GM12864 (cell line): ENCODE data around the gene KRTAP10-8.

Experiments
- DNase-seq: peaks from one replicate; pipeline ENCODE4 v3.0.0-alpha.2; 2011; ENCODE audit warnings: low read depth
- H3K4me3 ChIP-seq: 2 replicates; pipeline ENCODE4 v1.5.1; 2011; ENCODE audit warnings: mild to moderate bottlenecking, low read depth, low read length, control low read depth
- TF ChIP-seq, protein P1 (sequence below): IDR thresholded peaks from 2 replicates; pipeline ENCODE4 v1.5.1; 2011; ENCODE audit warnings: low read depth, mild to moderate bottlenecking, moderate library complexity, low read length, control low read depth, inconsistent platforms; ENCODE audit errors: missing control alignments

Gene KRTAP10-8, protein sequence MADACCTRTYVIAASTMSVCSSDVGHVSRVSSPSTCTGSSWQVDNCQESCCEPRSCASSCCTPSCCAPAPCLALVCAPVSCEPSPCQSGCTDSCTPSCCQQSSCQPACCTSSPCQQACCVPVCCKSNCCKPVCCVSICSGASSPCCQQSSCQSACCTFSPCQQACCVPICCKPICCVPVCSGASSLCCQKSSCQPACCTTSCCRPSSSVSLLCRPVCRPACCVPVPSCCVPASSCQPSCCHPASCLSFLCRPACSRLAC

DNA sequence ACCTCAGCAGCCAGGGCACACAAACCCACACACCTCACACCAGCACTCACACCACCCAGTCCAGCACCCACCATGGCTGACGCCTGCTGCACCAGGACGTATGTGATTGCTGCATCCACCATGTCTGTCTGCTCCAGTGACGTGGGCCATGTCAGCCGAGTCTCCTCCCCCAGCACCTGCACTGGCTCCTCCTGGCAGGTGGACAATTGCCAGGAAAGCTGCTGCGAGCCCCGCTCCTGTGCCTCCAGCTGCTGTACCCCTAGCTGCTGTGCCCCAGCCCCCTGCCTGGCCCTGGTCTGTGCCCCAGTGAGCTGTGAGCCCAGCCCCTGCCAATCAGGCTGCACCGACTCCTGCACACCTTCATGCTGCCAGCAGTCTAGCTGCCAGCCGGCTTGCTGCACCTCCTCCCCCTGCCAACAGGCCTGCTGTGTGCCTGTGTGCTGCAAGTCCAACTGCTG, at the start of gene KRTAP10-8:
TSS of gene KRTAP10-8 (plus strand) at position 51 of the 458 bp plus-strand sequence. CDS start at position 73, 22 bp downstream.
- no peak within 1 kb of the TSS for H3K4me3 ChIP-seq
- TF ChIP-seq, protein P1, sequence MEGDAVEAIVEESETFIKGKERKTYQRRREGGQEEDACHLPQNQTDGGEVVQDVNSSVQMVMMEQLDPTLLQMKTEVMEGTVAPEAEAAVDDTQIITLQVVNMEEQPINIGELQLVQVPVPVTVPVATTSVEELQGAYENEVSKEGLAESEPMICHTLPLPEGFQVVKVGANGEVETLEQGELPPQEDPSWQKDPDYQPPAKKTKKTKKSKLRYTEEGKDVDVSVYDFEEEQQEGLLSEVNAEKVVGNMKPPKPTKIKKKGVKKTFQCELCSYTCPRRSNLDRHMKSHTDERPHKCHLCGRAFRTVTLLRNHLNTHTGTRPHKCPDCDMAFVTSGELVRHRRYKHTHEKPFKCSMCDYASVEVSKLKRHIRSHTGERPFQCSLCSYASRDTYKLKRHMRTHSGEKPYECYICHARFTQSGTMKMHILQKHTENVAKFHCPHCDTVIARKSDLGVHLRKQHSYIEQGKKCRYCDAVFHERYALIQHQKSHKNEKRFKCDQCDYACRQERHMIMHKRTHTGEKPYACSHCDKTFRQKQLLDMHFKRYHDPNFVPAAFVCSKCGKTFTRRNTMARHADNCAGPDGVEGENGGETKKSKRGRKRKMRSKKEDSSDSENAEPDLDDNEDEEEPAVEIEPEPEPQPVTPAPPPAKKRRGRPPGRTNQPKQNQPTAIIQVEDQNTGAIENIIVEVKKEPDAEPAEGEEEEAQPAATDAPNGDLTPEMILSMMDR = no peak
- DNase-seq = no peak

DNA sequence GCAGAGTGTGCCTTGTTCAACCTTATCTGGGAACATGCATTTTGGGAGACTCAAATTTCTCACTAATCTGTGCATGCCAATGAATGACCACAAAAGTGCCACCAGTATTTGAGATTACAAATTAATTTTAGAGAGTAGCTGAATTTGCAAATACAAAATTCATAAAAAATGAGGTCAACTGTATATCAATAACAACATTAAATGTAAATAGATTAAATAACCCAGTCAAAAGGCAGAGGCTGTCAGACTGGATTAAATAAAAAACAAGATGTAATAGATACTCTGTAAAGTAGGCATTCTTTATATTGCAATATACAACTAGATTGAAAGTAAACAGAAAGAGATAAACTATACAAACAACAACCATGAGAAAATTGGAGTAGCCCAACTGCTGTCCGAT, 47.8 kb upstream of the KRTAP10-8 start:
- no peak for DNase-seq
- TF ChIP-seq, protein P1 = no peak
- H3K4me3 ChIP-seq = no peak overlapping the region

DNA sequence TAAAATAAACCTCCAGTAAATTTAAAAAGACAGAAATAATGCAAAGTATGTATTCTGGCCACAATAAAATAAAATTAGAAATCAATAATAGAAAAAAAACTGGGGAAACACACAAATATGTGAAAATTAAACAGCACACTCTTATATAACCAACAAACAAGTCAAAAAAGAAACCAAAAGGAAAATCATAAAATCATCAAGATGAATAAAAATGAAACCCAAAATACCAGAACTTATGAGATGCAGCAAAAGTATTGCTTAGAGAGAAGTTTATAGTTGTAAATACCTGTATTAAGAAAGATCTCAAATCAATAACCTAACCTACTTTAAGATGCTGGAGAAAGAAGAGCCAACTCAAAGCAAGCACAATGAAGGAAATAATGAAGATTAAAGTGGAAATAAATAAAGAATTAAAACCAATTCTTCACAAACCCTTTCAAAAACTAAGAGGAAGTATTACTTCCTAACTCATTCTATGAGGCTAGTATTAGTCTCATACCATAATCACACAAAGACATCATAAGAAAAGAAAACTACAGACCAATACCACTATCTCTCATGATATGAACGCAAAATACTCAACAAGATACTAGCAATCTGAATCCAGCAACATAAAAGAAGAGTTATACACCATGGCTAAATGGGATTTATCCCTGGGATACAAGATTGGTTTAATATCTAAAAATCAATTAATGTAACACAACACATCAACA, 46.8 kb upstream of the KRTAP10-8 start:
- DNase-seq = no peak
- TF ChIP-seq, protein P1 = no peak
- no peak overlapping the region for H3K4me3 ChIP-seq

DNA sequence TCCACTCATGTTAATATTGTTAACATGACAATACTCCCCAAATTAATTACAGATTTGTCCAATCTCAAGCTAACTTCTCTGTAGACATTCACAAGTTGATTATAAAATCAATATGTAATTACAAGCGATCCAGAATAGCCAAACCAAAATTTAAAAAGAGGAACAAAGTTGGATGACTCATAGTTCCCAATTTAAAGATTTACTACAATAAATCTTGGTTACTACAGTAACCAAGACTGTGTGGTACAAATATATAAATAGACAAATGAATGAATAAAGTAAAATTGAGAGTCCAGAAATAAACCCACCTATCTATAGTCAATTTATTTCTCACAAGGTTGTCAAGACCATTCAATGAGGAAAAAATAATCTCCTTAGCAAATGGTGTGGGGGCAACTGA, 45.5 kb upstream of the KRTAP10-8 start:
- no peak for DNase-seq
- H3K4me3 ChIP-seq = no peak overlapping the region
- TF ChIP-seq, protein P1 = no peak

DNA sequence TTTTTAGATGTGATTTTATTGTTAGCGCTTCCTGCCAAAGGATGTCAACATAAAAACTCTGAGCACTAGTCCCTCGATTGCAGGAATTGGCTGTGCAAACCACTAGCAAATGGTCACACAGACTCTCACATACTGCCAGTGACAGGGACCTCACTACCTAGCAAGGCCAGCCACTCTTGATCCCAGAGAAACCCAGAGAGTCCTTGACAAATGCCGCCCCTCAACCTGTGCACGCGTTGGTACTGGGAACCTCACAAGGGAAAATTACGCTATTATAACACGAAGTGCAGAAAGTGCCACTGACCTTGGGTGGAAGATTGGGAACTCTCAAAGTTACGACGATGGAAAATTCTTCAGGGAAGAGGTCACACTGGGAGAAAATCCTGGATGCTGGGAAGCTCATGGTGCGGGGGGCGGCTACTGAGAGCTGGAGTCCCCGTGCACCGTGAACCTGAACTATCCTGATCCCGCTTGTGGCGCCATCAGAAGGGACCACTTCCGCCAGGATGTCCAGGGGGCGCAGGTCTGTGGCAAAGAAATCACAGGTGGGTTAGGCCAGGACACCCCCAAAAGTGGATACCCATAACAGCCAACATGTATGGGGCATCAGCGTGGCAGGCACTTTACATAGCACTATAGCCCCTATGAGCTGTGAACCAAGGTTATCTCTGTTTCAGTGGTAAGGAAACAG, 44.3 kb upstream of the KRTAP10-8 start:
- TF ChIP-seq, protein P1 = no peak
- no peak overlapping the region for H3K4me3 ChIP-seq
- no peak for DNase-seq

DNA sequence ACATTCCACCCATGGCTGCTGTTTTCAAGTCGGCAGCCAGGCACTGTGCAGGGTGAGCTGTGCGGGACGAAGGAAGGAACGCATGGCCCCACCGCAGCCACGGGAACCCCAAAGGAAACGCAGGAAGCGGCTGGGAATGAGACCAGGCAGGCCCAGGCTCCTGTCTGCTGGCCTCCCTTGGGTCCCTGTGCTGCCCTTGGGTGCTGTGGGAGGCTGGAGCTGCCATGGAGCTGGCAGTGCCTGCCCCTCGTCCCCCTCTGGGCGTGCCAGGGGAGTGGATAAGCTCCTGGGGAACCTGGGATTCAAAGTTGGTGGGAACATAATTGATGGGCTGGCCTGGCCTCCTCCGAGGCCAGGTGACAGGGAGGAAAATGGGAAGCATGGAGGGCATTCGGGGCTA, 43.6 kb upstream of the KRTAP10-8 start:
- H3K4me3 ChIP-seq = no peak overlapping the region
- DNase-seq = no peak
- TF ChIP-seq, protein P1 = no peak
